ENCODE data around the gene GALNT3.

- TF ChIP-seq TCF12 (IDR thresholded peaks at IDR 0.05; ENCODE audit: low read depth) (no peak), YY1 (IDR thresholded peaks at IDR 0.05; ENCODE audit: low read depth) (no peak), FOXM1 (IDR thresholded peaks at IDR 0.05; ENCODE audit: borderline replicate concordance, low read depth) (no peak), MAX (IDR thresholded peaks at IDR 0.05) (no peak), EP300 (IDR thresholded peaks at IDR 0.05; ENCODE audit: borderline replicate concordance) (no peak), REST (IDR thresholded peaks at IDR 0.05; ENCODE audit: low read depth) (no peak), USF1 (IDR thresholded peaks at IDR 0.05) (no peak), CEBPB (IDR thresholded peaks at IDR 0.05) (no peak), CREB1 (IDR thresholded peaks at IDR 0.05; ENCODE audit: low read depth) (no peak), NFIC (IDR thresholded peaks at IDR 0.05) (no peak), RAD21 (IDR thresholded peaks at IDR 0.05; ENCODE audit: low read depth) (no peak), ZBTB7A (IDR thresholded peaks at IDR 0.05; ENCODE audit: low read depth) (no peak), TAF1 (IDR thresholded peaks at IDR 0.05; ENCODE audit: low read depth) (no peak), EGR1 (IDR thresholded peaks at IDR 0.05) (no peak)
These were observed 2.9 kb upstream of the GALNT3 start for GRCh38 chr2:165796819-165797530.

Measured in Ishikawa (cell line).